HG02759 (cell line): ENCODE data around the gene CARMIL3.
A peak's percentile ranks its signal among the peaks of the same experiment; 100 is the strongest.

Experiments used
- ATAC-seq: cut with Tn5 transposase; IDR thresholded peaks from one replicate; pipeline ENCODE4 v1.9.1; 2021; ENCODE audit warnings: mild to moderate bottlenecking, moderate library complexity; ENCODE audit not compliant: unreplicated experiment

CARMIL3 gene

GRCh38 chr14:24113801-24114531, 62.2 kb downstream of the CARMIL3 start:
- peak; percentile 35 for ATAC-seq

GRCh38 chr14:24114532-24115421, 63.0 kb downstream of the CARMIL3 start, which contains the start of the genes DCAF11 and NRL:
TSS of gene DCAF11 (plus strand) at chr14:24114777. CDS start at chr14:24115595, 818 bp downstream.
TSS of gene NRL (minus strand) at chr14:24114949. CDS start at chr14:24082848, 32,101 bp downstream.
- ATAC-seq = peak; percentile 83

GRCh38 chr14:24115422-24116127, 63.8 kb downstream of the CARMIL3 start:
- ATAC-seq = no peak

- no peak for ATAC-seq
Observed at GRCh38 chr14:24116128-24116814, 64.5 kb downstream of the CARMIL3 start.

- no peak for ATAC-seq
Observed at GRCh38 chr14:24117179-24117578, 65.4 kb downstream of the CARMIL3 start.
